DMS 273 (cell line): ENCODE data around the gene BMAL1.

Source experiments
- DNase-seq: peaks from one replicate; lab custom pipeline; 2025; ENCODE audit not compliant: unreplicated experiment; lab: John Stamatoyannopoulos, UW

BMAL1 gene

DNA sequence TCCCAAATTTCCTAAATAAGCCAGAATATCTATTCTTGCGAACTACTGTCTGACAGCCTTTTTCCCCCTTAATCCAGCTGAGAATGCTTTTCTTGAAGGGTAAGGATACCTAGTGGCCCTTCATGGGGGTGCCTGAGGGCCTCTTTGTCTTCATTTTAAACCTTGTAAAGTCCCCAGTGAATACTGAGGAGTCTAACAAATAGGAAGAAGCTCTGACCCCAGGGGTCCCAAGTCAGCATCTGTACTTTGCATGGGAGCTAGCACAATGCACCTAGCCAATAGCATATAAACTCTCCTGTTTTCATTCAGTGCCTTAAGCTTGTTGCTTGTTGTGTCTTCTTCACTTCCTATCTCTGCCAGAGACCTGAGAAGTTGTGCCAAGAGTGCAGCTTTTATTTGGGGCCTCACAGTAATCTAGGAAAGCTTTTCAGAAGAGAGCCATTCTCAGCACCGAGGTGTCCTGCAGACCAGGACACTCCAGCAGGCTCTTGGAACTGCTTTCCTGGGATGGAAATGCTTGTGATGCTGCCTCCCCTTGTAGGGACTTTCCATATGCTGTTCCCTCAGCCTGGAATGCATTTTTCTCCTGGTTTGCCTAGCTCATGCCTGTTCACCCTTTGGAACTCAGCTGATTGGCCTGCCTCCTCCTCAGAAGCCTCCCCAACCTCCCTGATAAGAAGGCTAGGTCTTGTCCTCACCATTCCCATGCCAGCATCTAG lies 37.2 kb downstream of the BMAL1 start:
- no peak for DNase-seq

- DNase-seq, result no peak
These were observed 38.2 kb downstream of the BMAL1 start for GRCh38 chr11:13315517-13316432.

DNA sequence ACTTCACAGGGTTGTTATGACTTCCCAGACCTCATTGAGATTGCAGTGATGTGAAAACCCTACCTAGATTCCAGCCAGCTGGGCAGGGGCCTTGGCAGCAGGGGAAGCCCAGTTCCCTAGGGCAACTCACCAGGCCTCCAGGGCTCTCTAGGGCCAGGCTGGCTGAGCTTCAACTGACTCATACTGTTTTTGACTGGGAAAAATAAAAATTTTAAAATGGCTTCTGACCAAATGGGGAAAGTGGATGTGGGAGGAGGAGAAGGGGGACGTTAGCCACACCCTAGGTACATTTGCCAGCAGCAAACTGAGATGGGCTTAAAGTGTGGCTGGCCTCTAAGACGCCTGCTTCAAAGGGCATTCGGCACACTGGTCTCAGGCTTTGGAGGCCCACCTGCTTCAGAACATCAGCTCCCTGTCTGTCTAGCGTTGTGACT lies 39.0 kb downstream of the BMAL1 start:
- DNase-seq, result no peak

DNA sequence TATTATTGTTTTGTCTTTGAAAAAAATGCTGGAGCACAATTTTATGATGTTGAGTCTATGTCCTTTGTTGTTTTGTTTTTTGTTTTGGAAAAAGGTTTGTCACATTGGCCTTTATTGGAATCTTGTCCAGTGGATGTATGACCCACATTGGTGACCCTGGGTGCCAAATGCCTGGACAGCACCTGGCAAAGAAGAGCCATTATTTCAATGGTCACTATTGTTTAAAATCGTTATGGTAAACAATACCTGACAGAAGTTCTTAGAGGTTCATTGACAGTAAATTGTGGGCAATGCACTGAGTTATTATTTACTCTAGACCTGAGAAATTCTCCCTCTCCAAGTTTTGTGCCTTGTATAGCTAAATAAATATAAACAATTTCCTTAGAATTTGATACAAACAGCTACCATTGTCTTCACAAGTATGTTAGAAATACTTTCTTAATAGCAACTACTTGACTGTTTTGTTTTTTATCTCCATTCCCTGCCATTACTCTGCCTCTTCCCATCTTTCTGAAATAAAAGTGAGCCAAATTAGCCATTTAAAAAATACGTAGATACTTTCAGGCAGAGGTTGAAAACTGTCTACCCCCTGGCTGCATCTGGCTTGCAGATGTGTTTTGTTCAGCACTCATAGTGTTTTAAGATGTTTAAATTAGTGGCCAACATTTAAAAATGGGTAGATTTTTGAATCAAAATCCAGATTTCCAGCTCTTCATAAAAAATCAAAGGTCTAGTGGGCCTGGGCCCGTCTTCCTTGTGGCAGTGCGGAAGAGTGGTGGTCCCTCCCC lies 39.9 kb downstream of the BMAL1 start:
- DNase-seq, result no peak

- no peak for DNase-seq
These were observed 41.1 kb downstream of the BMAL1 start for GRCh38 chr11:13318498-13319295.

- DNase-seq, result no peak
These were observed 43.1 kb downstream of the BMAL1 start for GRCh38 chr11:13320688-13321087.

DNA sequence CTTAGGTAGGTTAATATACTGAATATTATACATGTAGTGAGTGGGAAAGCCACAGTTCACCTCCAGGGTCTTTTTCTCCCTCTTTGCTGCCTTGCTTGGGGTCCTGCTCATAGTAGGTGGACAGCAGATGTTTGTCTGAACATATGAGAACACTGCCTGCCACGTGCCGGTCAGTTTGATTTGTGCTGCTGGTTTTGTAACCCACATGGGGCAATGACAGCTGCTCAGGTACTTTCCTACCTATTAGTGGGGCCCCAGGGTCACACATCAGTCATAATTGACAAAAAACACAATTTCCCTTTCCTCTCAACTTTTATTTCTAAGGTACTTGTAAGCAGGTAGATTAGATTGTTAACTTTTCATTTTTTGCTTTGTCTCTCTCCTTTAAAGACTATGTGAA lies 43.8 kb downstream of the BMAL1 start:
- DNase-seq, result no peak

- DNase-seq, result no peak
These were observed 46.6 kb downstream of the BMAL1 start for GRCh38 chr11:13324141-13324540.

DNA sequence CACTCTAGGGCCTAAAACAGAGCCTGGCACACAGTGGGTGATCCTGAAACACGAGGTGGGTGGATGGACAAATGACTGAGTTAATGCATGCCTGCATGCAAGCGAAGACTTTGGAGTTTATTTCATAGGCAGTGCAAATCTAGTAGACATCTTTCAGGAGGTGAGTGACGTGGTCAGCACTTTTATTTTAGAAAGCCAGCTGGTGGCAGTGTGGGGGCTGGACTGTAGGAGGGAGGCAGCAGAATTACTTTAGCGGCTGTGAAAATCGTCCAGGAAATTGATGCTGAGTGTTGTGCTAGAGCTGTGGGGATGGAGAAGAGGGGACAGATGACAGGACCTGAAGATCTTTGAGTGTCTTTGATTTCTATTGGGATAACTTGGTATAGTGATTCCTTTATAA lies 47.1 kb downstream of the BMAL1 start:
- DNase-seq, result no peak

DNA sequence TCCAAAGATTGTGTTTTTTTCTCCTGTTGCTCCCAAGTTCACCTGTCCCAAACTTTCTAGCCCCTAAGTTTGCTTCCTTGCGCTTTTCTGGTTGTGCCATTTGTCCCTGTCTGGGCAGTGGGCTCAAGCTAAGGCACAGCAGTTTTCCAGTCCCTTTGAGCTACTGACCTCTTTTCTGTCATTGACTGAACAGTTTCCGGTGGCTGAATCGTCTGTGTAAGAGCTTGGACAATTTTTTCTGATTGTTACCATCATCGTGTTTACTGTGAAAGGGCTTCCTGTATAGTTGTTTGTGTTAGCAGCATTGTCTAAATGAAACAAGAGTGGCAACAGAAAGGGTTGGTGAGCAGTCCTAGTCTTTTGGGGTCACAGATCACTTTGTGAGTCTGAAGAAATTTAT lies 49.8 kb downstream of the BMAL1 start:
- no peak for DNase-seq

GRCh38 chr11:13328286-13328685 lies 50.7 kb downstream of the BMAL1 start:
- DNase-seq, result no peak

DNA sequence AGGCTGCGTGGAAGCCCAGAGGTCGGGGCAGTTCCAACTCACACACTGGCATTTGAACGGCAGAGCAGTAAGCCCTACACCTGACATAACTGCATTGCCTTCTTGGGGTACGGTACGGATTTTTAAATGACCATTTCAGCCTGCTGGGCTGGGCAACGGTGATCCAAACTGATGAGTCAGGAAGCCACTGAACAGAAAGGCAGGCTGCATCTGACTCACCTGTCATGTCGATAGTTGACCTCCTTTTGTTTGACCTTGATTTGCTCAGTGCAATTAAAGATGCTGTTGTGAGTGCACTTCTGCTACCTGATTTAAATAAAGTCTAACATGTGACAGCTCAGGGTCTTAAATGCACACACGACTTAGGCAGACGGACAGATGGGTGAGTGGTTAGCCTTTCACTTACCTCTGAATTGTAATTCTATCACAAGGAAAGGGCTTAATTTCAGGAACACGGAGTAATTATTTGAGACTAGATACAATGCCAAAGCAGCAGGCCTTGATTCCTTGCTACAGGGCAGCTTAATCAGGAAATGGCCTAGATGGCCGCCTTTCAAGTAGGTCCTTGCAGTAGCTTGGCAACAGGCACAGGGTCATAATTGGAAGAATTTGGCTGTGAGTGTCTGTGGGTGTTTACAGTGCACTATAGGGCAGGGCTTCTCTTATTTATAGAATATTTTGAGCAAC lies 52.2 kb downstream of the BMAL1 start:
- DNase-seq, result peak; percentile 3

GRCh38 chr11:13332124-13332523 lies 54.5 kb downstream of the BMAL1 start:
- DNase-seq, result no peak

- DNase-seq, result no peak
These were observed 55.9 kb downstream of the BMAL1 start for GRCh38 chr11:13333456-13333957.

GRCh38 chr11:13334034-13334786 lies 56.6 kb downstream of the BMAL1 start:
- DNase-seq, result no peak

GRCh38 chr11:13335319-13335718 lies 57.7 kb downstream of the BMAL1 start:
- peak; percentile 65 for DNase-seq

- DNase-seq, result peak; percentile 5
These were observed 58.8 kb downstream of the BMAL1 start for GRCh38 chr11:13336246-13336878.

DNA sequence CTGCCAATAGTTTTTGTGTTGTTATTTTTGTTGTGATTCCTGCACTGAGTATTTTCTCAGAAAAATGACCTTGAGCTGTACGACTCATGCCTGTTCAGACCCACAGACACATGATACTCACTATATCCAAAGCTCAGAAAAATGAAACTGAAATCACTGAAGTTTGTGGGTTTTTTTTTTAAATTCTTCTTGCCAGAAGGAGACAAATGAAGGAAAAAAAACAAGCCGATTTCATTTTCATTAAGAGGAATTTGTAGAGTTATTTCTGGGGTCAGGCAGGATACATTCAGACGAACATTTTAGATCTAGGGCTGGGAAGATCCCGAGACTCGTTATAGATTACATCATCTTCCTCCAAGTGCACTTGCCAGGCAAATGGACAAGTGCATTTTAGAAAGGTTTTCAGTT lies 60.4 kb downstream of the BMAL1 start:
- peak; percentile 9 for DNase-seq
